HepG2 (cell line): Measurements from ENCODE around the gene PTPRN. TPM values are rescaled to one million over a fixed set of nuclear protein-coding genes. Genes with fewer than 3 reads are reported as not detected.

Source experiments
- BHLHE40 ChIP-seq: IDR thresholded peaks from 2 replicates; pipeline ENCODE4 v1.6.1; 2011; ENCODE audit warnings: low read length, improper control_type of control experiment
- CENPX ChIP-seq: sonication (generic); formaldehyde crosslinking; IDR thresholded peaks from 2 replicates; pipeline ENCODE4 v1.9.0; 2021; ENCODE audit warnings: mild to moderate bottlenecking, missing genetic modification reagents, moderate library complexity
- EED ChIP-seq: sonication (generic); formaldehyde crosslinking; IDR thresholded peaks from 2 replicates; pipeline ENCODE4 v1.5.0; 2020; ENCODE audit warnings: mild to moderate bottlenecking, missing genetic modification reagents
- ETV5 ChIP-seq: IDR thresholded peaks from 2 replicates; pipeline ENCODE4 v1.6.1; 2018; ENCODE audit warnings: missing biosample characterization, missing genetic modification reagents, inconsistent platforms, borderline replicate concordance
- FOXA1 ChIP-seq, 2 experiments: fragments of 450-650 bp in 1 of 2; sonication (generic) in 1 of 2; formaldehyde crosslinking in 1 of 2; IDR thresholded peaks; 2 replicates each; pipeline versions ENCODE4 v1.4.0 to v1.6.1; 2016 to 2020; ENCODE audit warnings: missing genetic modification reagents in 1 of 2
- GFI1 ChIP-seq: sonication (generic); formaldehyde crosslinking; IDR thresholded peaks from 2 replicates; pipeline ENCODE4 v1.5.0; 2020; ENCODE audit warnings: missing genetic modification reagents, mild to moderate bottlenecking, borderline replicate concordance
- GTF2F1 ChIP-seq: fragments of 150-350 bp; IDR thresholded peaks from 2 replicates; pipeline ENCODE4 v1.6.1; 2014; ENCODE audit warnings: low read length
- HDAC2 ChIP-seq: sonication (generic); formaldehyde crosslinking; IDR thresholded peaks from 2 replicates; pipeline ENCODE4 v1.4.0; 2020; ENCODE audit warnings: missing genetic modification reagents
- HHEX ChIP-seq: IDR thresholded peaks from 2 replicates; pipeline ENCODE4 v1.6.1; 2016; ENCODE audit warnings: control low read depth
- HNF4G ChIP-seq, 2 experiments: sonication (generic) in 1 of 2; formaldehyde crosslinking in 1 of 2; IDR thresholded peaks; 2 replicates each; pipeline versions ENCODE4 v1.4.0 to v1.6.1; 2011 to 2020; ENCODE audit warnings: borderline replicate concordance in 2 of 2, low read depth in 2 of 2, mild to moderate bottlenecking in 2 of 2, low read length in 1 of 2, missing genetic modification reagents in 1 of 2, moderate library complexity in 1 of 2
- HOXD1 ChIP-seq: sonication (generic); formaldehyde crosslinking; IDR thresholded peaks from 2 replicates; pipeline ENCODE4 v1.5.0; 2020; ENCODE audit warnings: missing genetic modification reagents
- MED1 ChIP-seq: sonication (generic); formaldehyde crosslinking; IDR thresholded peaks from 2 replicates; pipeline ENCODE4 v1.4.0; 2020; ENCODE audit warnings: missing genetic modification reagents
- SIN3A ChIP-seq: IDR thresholded peaks from 2 replicates; pipeline ENCODE4 v1.6.1; 2011; ENCODE audit warnings: low read depth, mild to moderate bottlenecking, control low read depth, low read length, borderline replicate concordance
- SMARCE1 ChIP-seq: fragments of 450-650 bp; IDR thresholded peaks from 2 replicates; pipeline ENCODE4 v1.6.1; 2017; ENCODE audit warnings: borderline replicate concordance
- SRSF1 ChIP-seq: fragments of 200-400 bp; formaldehyde crosslinking; optimal IDR thresholded peaks from 2 replicates; pipeline ENCODE3; 2017; ENCODE audit warnings: mild to moderate bottlenecking, low read depth, low read length, moderate library complexity
- U2AF1 ChIP-seq: fragments of 200-400 bp; formaldehyde crosslinking; optimal IDR thresholded peaks from 2 replicates; pipeline ENCODE3; 2017; ENCODE audit warnings: mild to moderate bottlenecking, low read depth, low read length
- ZBTB3 ChIP-seq: sonication (generic); formaldehyde crosslinking; IDR thresholded peaks from 2 replicates; pipeline ENCODE4 v1.4.0; 2020; ENCODE audit warnings: low read depth, mild to moderate bottlenecking, moderate library complexity, missing genetic modification reagents, borderline replicate concordance
- ZNF10 ChIP-seq: sonication (generic); formaldehyde crosslinking; IDR thresholded peaks from 2 replicates; pipeline ENCODE4 v1.4.0; 2020; ENCODE audit warnings: mild to moderate bottlenecking, low read depth, missing genetic modification reagents, borderline replicate concordance
- ZNF253 ChIP-seq: sonication (generic); formaldehyde crosslinking; IDR thresholded peaks from 2 replicates; pipeline ENCODE4 v1.8.0; 2022; ENCODE audit warnings: mild to moderate bottlenecking, missing genetic modification reagents, borderline replicate concordance
- ZNF296 ChIP-seq: sonication (generic); formaldehyde crosslinking; conservative IDR thresholded peaks from 2 replicates; pipeline ENCODE4 v1.5.0; 2020; ENCODE audit warnings: mild to moderate bottlenecking, missing genetic modification reagents
- ZNF383 ChIP-seq: sonication (generic); formaldehyde crosslinking; IDR thresholded peaks from 2 replicates; pipeline ENCODE4 v1.4.0; 2020; ENCODE audit warnings: missing genetic modification reagents, mild to moderate bottlenecking, borderline replicate concordance
- ZNF546 ChIP-seq: sonication (generic); formaldehyde crosslinking; conservative IDR thresholded peaks from 2 replicates; pipeline ENCODE4 v1.8.1; 2023; ENCODE audit warnings: mild to moderate bottlenecking, missing genetic modification reagents
- ZNF800 ChIP-seq: sonication (generic); formaldehyde crosslinking; IDR thresholded peaks from 2 replicates; pipeline ENCODE4 v1.4.0; 2020; ENCODE audit warnings: missing genetic modification reagents
- polyA plus RNA-seq, 8 experiments: library from polyadenylated mRNA; depleted of rRNA in 3 of 8; stranded (reverse) in 7 of 8; unstranded in 1 of 8; fragments of >200 nt; fragmentation: Illumina TruSeq in 4 of 8; extraction: Trizol in 4 of 8; gene quantifications; 2 replicates each; pipeline versions ENCODE4 v1.2.1 to v1.2.3, GENCODE V29; 2011 to 2016; ENCODE audit warnings: low read depth in 4 of 8, missing spikeins in 1 of 8, mixed read lengths in 1 of 8; ENCODE audit not compliant: insufficient read depth in 1 of 8
- total RNA-seq, 5 experiments: library from RNA; depleted of rRNA; stranded (reverse); fragments of >200 nt; fragmentation: Illumina TruSeq; extraction: Trizol; gene quantifications; 2 replicates each; pipeline ENCODE4 v1.2.3, GENCODE V29; 2016; ENCODE audit warnings: low read depth in 1 of 5
- TF ChIP-seq, protein P1 (sequence below): conservative IDR thresholded peaks from 2 replicates; pipeline ENCODE4 v1.6.1; 2018; ENCODE audit warnings: missing genetic modification reagents
- TF ChIP-seq, protein P2 (sequence below): sonication (generic); formaldehyde crosslinking; IDR thresholded peaks from 2 replicates; pipeline ENCODE4 v1.4.0; 2020; ENCODE audit warnings: missing genetic modification reagents

PTPRN gene
- total and polyA plus RNA-seq, 2 of the 13 experiments (the other 11 are each of a cell fraction or from before 2014, with no cell fraction given) = 0.26 TPM; not detected in 1

DNA sequence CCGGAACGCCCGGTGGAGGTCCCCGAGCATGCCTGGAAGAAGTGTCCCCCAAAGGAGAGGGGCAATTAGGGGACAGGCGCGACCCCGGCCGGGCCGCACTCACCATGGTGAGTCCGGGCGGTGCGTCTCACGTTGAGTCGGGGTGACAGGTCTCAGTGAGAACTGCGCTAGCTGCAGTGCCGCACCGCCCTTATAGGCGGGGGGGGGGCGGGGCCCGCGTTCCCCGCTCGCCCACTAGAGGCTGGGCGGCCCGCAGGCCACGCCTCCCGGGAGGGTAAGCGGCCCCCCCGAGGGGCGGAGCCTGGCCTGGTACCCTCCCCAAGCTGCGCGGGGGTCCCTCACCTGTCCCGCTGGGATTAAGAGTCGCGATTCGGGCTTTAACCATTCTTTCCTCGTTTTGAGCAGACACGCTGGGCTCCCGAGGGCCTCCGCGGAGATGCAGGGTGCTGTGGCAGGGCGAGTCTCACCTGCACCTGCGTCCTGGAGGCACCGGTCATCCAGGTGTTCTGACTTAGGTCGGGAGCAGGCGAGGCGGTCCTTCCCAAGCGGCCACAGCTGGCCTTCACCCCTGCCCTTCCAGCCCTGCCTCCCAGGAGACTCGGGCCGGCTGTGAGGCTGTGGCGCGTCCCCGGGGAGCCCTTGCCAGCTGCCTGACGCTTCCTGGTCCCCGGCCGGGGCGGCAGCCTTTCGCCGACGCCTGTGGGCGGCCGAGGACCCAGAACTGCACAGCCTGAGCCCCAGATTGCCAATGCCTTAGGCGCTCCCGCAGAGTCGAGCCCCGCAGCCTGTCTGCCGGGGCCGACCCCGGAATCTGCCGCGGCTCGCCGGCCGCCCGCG, 55.2 kb downstream of the PTPRN start, which contains the start of gene TUBA4A (continued):
- TF ChIP-seq SMARCE1 (no peak), U2AF1 (no peak), CENPX (CRISPR knock-in tag) (no peak), HOXD1 (CRISPR knock-in tag) (peak; percentile 85), GFI1 (CRISPR knock-in tag) (0 out of 2 replicates have a peak, but pooled peaks have one; percentile 37), SRSF1 (peak; percentile 78), ZNF296 (CRISPR knock-in tag) (no peak), BHLHE40 (no peak), FOXA1 (IDR thresholded peaks at IDR 0.05) (no peak), FOXA1 (CRISPR knock-in tag; IDR thresholded peaks at IDR 0.05) (no peak), ZNF10 (no peak), ZNF383 (CRISPR knock-in tag) (peak; percentile 81; the same call in 1 of the 2 replicates), ZNF253 (CRISPR knock-in tag) (no peak), HDAC2 (no peak; the same call in 1 of the 2 replicates), EED (no peak), HHEX (CRISPR knock-in tag) (no peak), HNF4G (IDR thresholded peaks at IDR 0.05; ENCODE audit: borderline replicate concordance, low read depth, low read length) (no peak), HNF4G (CRISPR knock-in tag; IDR thresholded peaks at IDR 0.05; ENCODE audit: borderline replicate concordance, low read depth) (no peak), ZBTB3 (CRISPR knock-in tag) (0 out of 2 replicates have a peak, but pooled peaks have one; percentile 26), ETV5 (no peak), ZNF546 (CRISPR knock-in tag) (no peak), GTF2F1 (no peak), MED1 (peak; percentile 53; the same call in 1 of the 2 replicates), ZNF800 (CRISPR knock-in tag) (peak; percentile 76), SIN3A (peak; percentile 81; the same call in 1 of the 2 replicates)
- TF ChIP-seq, protein P1, sequence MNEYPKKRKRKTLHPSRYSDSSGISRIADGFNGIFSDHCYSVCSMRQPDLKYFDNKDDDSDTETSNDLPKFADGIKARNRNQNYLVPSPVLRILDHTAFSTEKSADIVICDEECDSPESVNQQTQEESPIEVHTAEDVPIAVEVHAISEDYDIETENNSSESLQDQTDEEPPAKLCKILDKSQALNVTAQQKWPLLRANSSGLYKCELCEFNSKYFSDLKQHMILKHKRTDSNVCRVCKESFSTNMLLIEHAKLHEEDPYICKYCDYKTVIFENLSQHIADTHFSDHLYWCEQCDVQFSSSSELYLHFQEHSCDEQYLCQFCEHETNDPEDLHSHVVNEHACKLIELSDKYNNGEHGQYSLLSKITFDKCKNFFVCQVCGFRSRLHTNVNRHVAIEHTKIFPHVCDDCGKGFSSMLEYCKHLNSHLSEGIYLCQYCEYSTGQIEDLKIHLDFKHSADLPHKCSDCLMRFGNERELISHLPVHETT (CRISPR knock-in tag) = no peak
- TF ChIP-seq, protein P2, sequence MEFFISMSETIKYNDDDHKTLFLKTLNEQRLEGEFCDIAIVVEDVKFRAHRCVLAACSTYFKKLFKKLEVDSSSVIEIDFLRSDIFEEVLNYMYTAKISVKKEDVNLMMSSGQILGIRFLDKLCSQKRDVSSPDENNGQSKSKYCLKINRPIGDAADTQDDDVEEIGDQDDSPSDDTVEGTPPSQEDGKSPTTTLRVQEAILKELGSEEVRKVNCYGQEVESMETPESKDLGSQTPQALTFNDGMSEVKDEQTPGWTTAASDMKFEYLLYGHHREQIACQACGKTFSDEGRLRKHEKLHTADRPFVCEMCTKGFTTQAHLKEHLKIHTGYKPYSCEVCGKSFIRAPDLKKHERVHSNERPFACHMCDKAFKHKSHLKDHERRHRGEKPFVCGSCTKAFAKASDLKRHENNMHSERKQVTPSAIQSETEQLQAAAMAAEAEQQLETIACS = no peak
